ENCODE measurements around the gene PAPSS1. TPM values are rescaled to one million over a fixed set of nuclear protein-coding genes. Genes with fewer than 3 reads are reported as not detected.
A peak's percentile ranks its signal among the peaks of the same experiment; 100 is the strongest.

PAPSS1 gene
- total RNA-seq, 6 experiments from 2014 or later = 55.5 to 64.7 (median 62.9) TPM

DNA sequence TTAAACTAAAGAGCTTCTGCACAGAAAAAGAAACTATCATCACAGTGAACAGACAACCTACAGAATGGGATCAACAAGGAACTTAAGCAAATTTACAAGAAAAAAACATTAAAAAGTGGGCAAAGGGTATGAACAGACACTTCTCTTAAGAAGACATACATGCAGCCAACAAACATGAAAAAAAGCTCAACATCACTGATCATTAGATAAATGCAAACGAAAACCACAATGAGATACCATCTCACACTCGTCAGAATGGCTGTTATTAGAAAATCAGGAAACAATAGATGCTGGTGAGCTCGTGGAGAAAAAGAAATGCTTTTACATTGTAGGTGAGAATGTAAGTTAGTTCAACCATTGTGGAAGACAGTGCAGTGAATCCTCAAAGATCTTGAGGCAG is 27.8 kb downstream of the PAPSS1 start:
- no peak for DNase-seq
- Mint-ChIP-seq H3K4me1 (ENCODE audit: low read depth) (no peaks in the 10 kb centered on the region), H3K4me3 (no peak overlapping the region), H3K36me3 (ENCODE audit: low read depth) (peaks cover 16% of the 10 kb centered on the region), H3K27me3 (ENCODE audit: insufficient read depth) (no peaks in the 10 kb centered on the region; the same call in 1 of the 2 replicates), H3K27ac (no peak overlapping the region), H3K9me3 (no peaks in the 10 kb centered on the region)
- TF ChIP-seq, protein P1, sequence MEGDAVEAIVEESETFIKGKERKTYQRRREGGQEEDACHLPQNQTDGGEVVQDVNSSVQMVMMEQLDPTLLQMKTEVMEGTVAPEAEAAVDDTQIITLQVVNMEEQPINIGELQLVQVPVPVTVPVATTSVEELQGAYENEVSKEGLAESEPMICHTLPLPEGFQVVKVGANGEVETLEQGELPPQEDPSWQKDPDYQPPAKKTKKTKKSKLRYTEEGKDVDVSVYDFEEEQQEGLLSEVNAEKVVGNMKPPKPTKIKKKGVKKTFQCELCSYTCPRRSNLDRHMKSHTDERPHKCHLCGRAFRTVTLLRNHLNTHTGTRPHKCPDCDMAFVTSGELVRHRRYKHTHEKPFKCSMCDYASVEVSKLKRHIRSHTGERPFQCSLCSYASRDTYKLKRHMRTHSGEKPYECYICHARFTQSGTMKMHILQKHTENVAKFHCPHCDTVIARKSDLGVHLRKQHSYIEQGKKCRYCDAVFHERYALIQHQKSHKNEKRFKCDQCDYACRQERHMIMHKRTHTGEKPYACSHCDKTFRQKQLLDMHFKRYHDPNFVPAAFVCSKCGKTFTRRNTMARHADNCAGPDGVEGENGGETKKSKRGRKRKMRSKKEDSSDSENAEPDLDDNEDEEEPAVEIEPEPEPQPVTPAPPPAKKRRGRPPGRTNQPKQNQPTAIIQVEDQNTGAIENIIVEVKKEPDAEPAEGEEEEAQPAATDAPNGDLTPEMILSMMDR (IDR thresholded peaks at IDR 0.05) = no peak

DNA sequence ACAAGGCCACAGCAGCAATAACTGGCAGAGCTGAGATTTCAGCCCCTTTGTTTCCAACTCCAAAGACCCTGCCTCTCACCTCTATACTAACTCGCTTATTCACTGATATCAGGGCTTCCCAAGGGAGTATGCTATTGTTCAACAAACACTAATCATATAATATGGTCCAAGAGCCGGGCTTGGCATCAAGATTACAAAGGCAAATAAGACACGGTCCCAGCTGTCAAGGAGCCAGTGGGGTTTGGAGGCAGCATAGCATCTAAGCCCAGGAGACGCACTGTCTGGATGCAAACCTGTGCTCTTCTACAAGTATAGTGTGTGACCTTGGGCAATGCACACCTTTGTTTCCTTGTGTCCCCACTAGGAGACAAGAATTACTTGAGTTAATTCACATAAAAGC is 28.7 kb downstream of the PAPSS1 start:
- DNase-seq = no peak
- TF ChIP-seq, protein P1 (IDR thresholded peaks at IDR 0.05) = no peak
- no peak overlapping the region for H3K4me3 Mint-ChIP-seq
- H3K9me3 Mint-ChIP-seq = no peaks in the 10 kb centered on the region
- H3K4me1 Mint-ChIP-seq (ENCODE audit: low read depth) = no peaks in the 10 kb centered on the region
- H3K36me3 Mint-ChIP-seq (ENCODE audit: low read depth) = peaks cover 14% of the 10 kb centered on the region
- H3K27me3 Mint-ChIP-seq (ENCODE audit: insufficient read depth) = no peaks in the 10 kb centered on the region; the same call in 1 of the 2 replicates
- no peak overlapping the region for H3K27ac Mint-ChIP-seq

DNA sequence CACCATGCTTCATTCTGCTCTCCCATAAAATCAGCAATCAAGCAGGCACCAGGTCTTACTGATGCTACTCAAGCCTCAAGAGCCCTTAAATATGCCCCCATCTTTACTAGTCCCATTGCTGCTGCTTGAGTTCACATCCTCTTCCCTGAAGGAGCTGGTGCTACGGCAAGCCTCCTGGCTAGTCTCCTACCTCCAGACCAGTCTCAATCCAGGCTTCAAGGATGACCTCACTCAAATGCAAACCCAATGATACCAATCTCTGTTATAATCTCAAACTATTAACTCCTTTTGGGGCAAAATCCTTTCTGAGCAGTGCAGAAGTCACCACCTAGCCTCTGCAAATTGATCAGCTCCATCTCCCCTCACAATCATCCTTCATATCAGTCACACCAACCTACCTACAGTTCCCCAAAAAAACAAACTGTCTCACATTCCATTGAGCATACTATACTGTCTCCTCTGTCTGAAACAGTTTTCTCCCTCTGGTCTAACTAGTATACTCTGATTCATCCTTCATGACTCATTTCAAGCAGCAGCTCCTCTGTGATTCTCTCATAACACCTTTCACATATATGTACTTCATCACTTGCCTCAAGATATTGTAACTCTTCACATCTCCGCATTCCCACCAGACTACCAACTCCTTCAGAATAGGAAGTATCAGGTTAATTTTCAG is 30.0 kb downstream of the PAPSS1 start:
- no peaks in the 10 kb centered on the region for H3K9me3 Mint-ChIP-seq
- TF ChIP-seq, protein P1 (IDR thresholded peaks at IDR 0.05) = no peak
- no peak overlapping the region for H3K27ac Mint-ChIP-seq
- H3K27me3 Mint-ChIP-seq (ENCODE audit: insufficient read depth) = no peaks in the 10 kb centered on the region
- peaks cover 6% of the 10 kb centered on the region; the same call in 1 of the 2 replicates for H3K36me3 Mint-ChIP-seq (ENCODE audit: low read depth)
- H3K4me3 Mint-ChIP-seq = no peak overlapping the region
- H3K4me1 Mint-ChIP-seq (ENCODE audit: low read depth) = no peaks in the 10 kb centered on the region
- peak; percentile 88 for DNase-seq

DNA sequence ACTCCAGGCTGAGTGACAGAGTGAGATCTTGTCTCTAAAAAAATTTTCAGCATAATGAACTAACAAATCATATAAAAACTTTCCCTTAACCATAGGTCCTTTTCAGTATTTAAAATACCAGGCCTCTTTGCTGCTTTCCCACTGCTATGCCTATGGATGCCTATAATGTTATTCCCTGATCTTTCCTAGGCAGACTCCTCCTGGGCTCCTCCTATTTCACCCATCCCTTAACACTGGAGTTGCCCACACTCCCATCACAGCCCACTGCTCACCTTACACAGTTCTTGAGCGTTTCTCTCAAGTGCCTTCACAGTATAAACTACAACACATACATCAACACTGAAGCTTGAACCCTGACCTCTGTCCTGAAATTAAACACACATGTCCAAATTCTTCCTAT is 31.6 kb downstream of the PAPSS1 start:
- Mint-ChIP-seq H3K4me3 (no peak overlapping the region), H3K27me3 (ENCODE audit: insufficient read depth) (no peaks in the 10 kb centered on the region), H3K27ac (no peak overlapping the region), H3K36me3 (ENCODE audit: low read depth) (no peaks in the 10 kb centered on the region), H3K4me1 (ENCODE audit: low read depth) (no peaks in the 10 kb centered on the region), H3K9me3 (no peaks in the 10 kb centered on the region)
- DNase-seq = no peak
- TF ChIP-seq, protein P1 (IDR thresholded peaks at IDR 0.05) = no peak

DNA sequence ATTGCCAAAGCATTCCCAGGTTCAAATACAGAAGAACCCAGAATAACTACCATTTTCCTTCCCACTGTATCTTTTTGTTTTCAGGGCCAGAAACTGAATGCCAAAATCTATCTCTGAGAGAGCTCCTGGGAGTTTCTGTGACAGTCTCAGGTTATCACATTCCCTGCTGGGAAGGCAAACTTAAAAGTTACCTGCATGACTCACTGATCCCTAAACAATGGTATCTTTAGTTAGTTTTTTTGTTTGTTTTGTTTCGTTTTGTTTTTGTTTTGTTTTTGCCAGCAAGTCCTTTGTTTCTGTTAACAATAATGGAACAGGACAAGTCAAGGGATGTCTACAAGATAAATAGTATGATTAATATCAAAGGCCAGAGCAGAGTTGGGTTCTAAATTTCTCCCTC is 34.3 kb downstream of the PAPSS1 start:
- no peaks in the 10 kb centered on the region for H3K36me3 Mint-ChIP-seq (ENCODE audit: low read depth)
- no peak overlapping the region for H3K27ac Mint-ChIP-seq
- no peaks in the 10 kb centered on the region for H3K27me3 Mint-ChIP-seq (ENCODE audit: insufficient read depth)
- no peak for DNase-seq
- no peak overlapping the region for H3K4me3 Mint-ChIP-seq
- no peaks in the 10 kb centered on the region for H3K9me3 Mint-ChIP-seq
- no peaks in the 10 kb centered on the region; the same call in 1 of the 2 replicates for H3K4me1 Mint-ChIP-seq (ENCODE audit: low read depth)
- TF ChIP-seq, protein P1 (IDR thresholded peaks at IDR 0.05) = no peak

Measured in HFFc6 (cell line).